Mesenchymal stem cell (in vitro differentiated cells and primary cell): ENCODE measurements around the gene IFIT1.

ENCODE experiments used
- DNase-seq: peaks from one replicate; pipeline ENCODE4 v3.0.0-alpha.2; 2013
- H2AFZ ChIP-seq: one replicate; pipeline ENCODE4 v1.6.1; 2013; ENCODE audit warnings: low read depth, mild to moderate bottlenecking, control low read depth, inconsistent platforms, low read length, moderate library complexity
- H2AK5ac ChIP-seq: 2 replicates; pipeline ENCODE4 v1.6.1; 2013; ENCODE audit warnings: low read length, moderate library complexity, mild to moderate bottlenecking, inconsistent platforms; ENCODE audit not compliant: severe bottlenecking
- H2BK120ac ChIP-seq: one replicate; pipeline ENCODE4 v1.6.1; 2013; ENCODE audit warnings: low read depth, mild to moderate bottlenecking, inconsistent platforms, low read length, moderate library complexity
- H2BK12ac ChIP-seq, 2 experiments: one replicate each; pipeline ENCODE4 v1.6.1; 2013; ENCODE audit warnings: inconsistent platforms in 2 of 2, low read length in 2 of 2, mild to moderate bottlenecking in 2 of 2, moderate library complexity in 2 of 2, control low read depth in 1 of 2
- H2BK15ac ChIP-seq: one replicate; pipeline ENCODE4 v1.6.1; 2013; ENCODE audit warnings: mild to moderate bottlenecking, low read depth, inconsistent platforms; ENCODE audit not compliant: poor library complexity, severe bottlenecking
- H2BK5ac ChIP-seq: 2 replicates; pipeline ENCODE4 v1.6.1; 2013; ENCODE audit warnings: low read depth, mild to moderate bottlenecking, low read length, control low read depth, inconsistent platforms; ENCODE audit not compliant: poor library complexity, severe bottlenecking
- H3K14ac ChIP-seq, 2 experiments: one replicate each; pipeline ENCODE4 v1.6.1; 2013; ENCODE audit warnings: inconsistent platforms in 2 of 2, low read length in 2 of 2, control low read depth in 1 of 2, mild to moderate bottlenecking in 1 of 2, moderate library complexity in 1 of 2
- H3K18ac ChIP-seq, 2 experiments: one replicate each; pipeline ENCODE4 v1.6.1; 2013; ENCODE audit warnings: inconsistent platforms in 2 of 2, low read length in 2 of 2, control low read depth in 1 of 2, low read depth in 1 of 2, mild to moderate bottlenecking in 1 of 2
- H3K23ac ChIP-seq, 2 experiments: one replicate each; pipeline ENCODE4 v1.6.1; 2013; ENCODE audit warnings: inconsistent platforms in 2 of 2, low read length in 2 of 2, mild to moderate bottlenecking in 2 of 2, moderate library complexity in 2 of 2, control low read depth in 1 of 2
- H3K27ac ChIP-seq: 2 replicates; pipeline ENCODE4 v1.5.1; 2013; ENCODE audit warnings: mild to moderate bottlenecking, moderate library complexity, low read length, control low read depth, inconsistent platforms; ENCODE audit not compliant: poor library complexity, severe bottlenecking
- H3K27me3 ChIP-seq, 2 experiments: 2 replicates each; pipeline versions ENCODE4 v1.6.1 to v1.7.0; 2013; ENCODE audit warnings: low read length in 2 of 2, mild to moderate bottlenecking in 2 of 2, moderate library complexity in 2 of 2, control low read depth in 1 of 2, inconsistent platforms in 1 of 2; ENCODE audit not compliant: control insufficient read depth in 1 of 2, insufficient read depth in 1 of 2
- H3K36me3 ChIP-seq, 2 experiments: 2 replicates each; pipeline versions ENCODE4 v1.6.1 to v1.7.0; 2013; ENCODE audit warnings: low read length in 2 of 2, control low read depth in 1 of 2, inconsistent platforms in 1 of 2, low read depth in 1 of 2, mild to moderate bottlenecking in 1 of 2; ENCODE audit not compliant: insufficient read depth in 2 of 2, control insufficient read depth in 1 of 2
- H3K4ac ChIP-seq, 2 experiments: one replicate each; pipeline ENCODE4 v1.6.1; 2013; ENCODE audit warnings: inconsistent platforms in 2 of 2, low read length in 2 of 2, mild to moderate bottlenecking in 2 of 2, moderate library complexity in 2 of 2, control low read depth in 1 of 2, low read depth in 1 of 2
- H3K4me1 ChIP-seq: 2 replicates; pipeline ENCODE4 v1.6.1; 2013; ENCODE audit warnings: low read depth, low read length, control low read depth; ENCODE audit not compliant: control insufficient read depth, insufficient read depth
- H3K4me2 ChIP-seq: 2 replicates; pipeline ENCODE4 v1.6.1; 2013; ENCODE audit warnings: low read length, mild to moderate bottlenecking, inconsistent platforms; ENCODE audit not compliant: poor library complexity, severe bottlenecking
- H3K4me3 ChIP-seq, 2 experiments: 2 replicates each; pipeline versions ENCODE4 v1.5.1 to v1.7.0; 2013; ENCODE audit warnings: low read length in 2 of 2, mild to moderate bottlenecking in 2 of 2, control low read depth in 1 of 2, low read depth in 1 of 2; ENCODE audit not compliant: insufficient read depth in 1 of 2
- H3K79me1 ChIP-seq: replicated peaks from 2 replicates; pipeline ENCODE4 v1.6.1; 2013; ENCODE audit warnings: mild to moderate bottlenecking, control low read depth, low read length, inconsistent platforms; ENCODE audit not compliant: poor library complexity, severe bottlenecking
- H3K9ac ChIP-seq: 2 replicates; pipeline ENCODE4 v1.7.0; 2013; ENCODE audit warnings: mild to moderate bottlenecking, low read length, moderate library complexity
- H3K9me3 ChIP-seq: 2 replicates; pipeline ENCODE4 v1.7.0; 2013; ENCODE audit warnings: mild to moderate bottlenecking, low read length; ENCODE audit not compliant: control insufficient read depth
- H4K8ac ChIP-seq: one replicate; pipeline ENCODE4 v1.6.1; 2013; ENCODE audit warnings: inconsistent platforms, mild to moderate bottlenecking, low read length, moderate library complexity
- H4K91ac ChIP-seq: one replicate; pipeline ENCODE4 v1.6.1; 2013; ENCODE audit warnings: mild to moderate bottlenecking, low read length, inconsistent platforms
- WGBS: methylation state at CpG from one replicate; pipeline ENCODE4 v1.1.7; 2013; ENCODE audit warnings: mixed read lengths; 5-methylcytosine and 5-hydroxymethylcytosine counted together

Gene IFIT1

DNA sequence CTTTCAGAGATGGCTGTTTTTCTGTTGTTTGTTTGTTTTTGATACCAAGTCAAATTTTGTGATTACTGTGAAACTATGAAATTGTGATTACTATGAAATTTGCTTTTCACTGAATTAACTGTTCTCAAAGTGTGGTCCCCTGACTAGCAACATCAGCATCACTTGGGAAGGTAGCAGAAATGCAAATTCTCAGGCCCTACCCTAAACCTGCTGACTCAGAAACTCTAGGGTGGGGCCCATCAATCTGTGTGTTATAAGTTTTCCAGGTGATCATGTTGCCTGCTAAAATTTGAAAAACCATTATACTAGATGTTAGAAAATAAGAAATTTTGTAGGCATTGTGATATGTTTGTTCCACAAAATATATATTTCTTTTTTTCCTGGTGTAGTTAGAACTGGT lies 13.3 kb upstream of the IFIT1 start:
- no peak overlapping the region for H4K91ac ChIP-seq
- no peak overlapping the region for H3K4me2 ChIP-seq
- H3K9ac ChIP-seq = no peak overlapping the region
- H2BK5ac ChIP-seq = no peak overlapping the region
- H3K14ac ChIP-seq = no peak overlapping the region
- no peak overlapping the region for H3K4me3 ChIP-seq
- H3K27me3 ChIP-seq = no peaks in the 10 kb centered on the region
- no peak overlapping the region for H2BK12ac ChIP-seq
- no peaks in the 10 kb centered on the region for H3K79me1 ChIP-seq
- no peak overlapping the region for H2BK120ac ChIP-seq
- no peak overlapping the region for H3K27ac ChIP-seq
- H3K4me1 ChIP-seq = peaks cover 2% of the 10 kb centered on the region
- no peak overlapping the region for H2AFZ ChIP-seq
- no peak for DNase-seq
- no peak overlapping the region for H3K23ac ChIP-seq
- no peak overlapping the region for H3K4ac ChIP-seq
- no peak overlapping the region for H2AK5ac ChIP-seq
- no peak overlapping the region for H4K8ac ChIP-seq
- H3K18ac ChIP-seq = no peak overlapping the region
- H3K9me3 ChIP-seq = no peaks in the 10 kb centered on the region
- no peak overlapping the region for H2BK15ac ChIP-seq
- no peaks in the 10 kb centered on the region for H3K36me3 ChIP-seq

DNA sequence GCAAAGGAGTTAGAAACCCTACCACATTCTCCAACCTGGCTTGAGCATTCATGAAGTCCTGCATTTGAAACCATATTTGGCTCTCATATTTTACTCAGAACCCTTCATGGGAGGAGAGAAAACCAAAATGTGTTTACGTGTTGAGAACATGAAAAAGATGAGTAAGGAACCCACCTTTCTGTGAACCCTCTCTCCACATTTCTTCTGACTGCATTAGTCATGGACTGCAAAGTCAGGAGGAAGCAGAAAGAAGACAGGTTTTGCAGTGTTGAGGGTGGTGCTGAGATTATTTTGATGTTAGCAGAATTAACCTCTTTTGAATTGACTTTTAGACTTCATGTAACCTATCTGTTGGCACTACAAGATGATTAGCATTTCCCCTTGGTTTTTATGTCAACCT lies 9.7 kb upstream of the IFIT1 start:
- H2BK12ac ChIP-seq = no peak overlapping the region
- H2BK5ac ChIP-seq = no peak overlapping the region
- no peak overlapping the region for H4K91ac ChIP-seq
- no peak overlapping the region for H3K9ac ChIP-seq
- no peaks in the 10 kb centered on the region for H3K9me3 ChIP-seq
- WGBS = 67% methylated on average over 1 of the region's 1 CpG
- no peak overlapping the region for H2AFZ ChIP-seq
- no peak overlapping the region for H2AK5ac ChIP-seq
- no peak overlapping the region for H3K27ac ChIP-seq
- H3K4me1 ChIP-seq = no peaks in the 10 kb centered on the region
- no peak overlapping the region for H2BK15ac ChIP-seq
- H2BK120ac ChIP-seq = no peak overlapping the region
- H3K18ac ChIP-seq = no peak overlapping the region
- H3K14ac ChIP-seq = no peak overlapping the region
- no peak overlapping the region for H3K4me3 ChIP-seq
- no peak overlapping the region for H3K4me2 ChIP-seq
- no peak overlapping the region for H3K23ac ChIP-seq
- H3K79me1 ChIP-seq = no peaks in the 10 kb centered on the region
- no peaks in the 10 kb centered on the region for H3K36me3 ChIP-seq
- H3K27me3 ChIP-seq = no peaks in the 10 kb centered on the region
- no peak overlapping the region for H3K4ac ChIP-seq
- no peak overlapping the region for H4K8ac ChIP-seq
- DNase-seq = no peak

DNA sequence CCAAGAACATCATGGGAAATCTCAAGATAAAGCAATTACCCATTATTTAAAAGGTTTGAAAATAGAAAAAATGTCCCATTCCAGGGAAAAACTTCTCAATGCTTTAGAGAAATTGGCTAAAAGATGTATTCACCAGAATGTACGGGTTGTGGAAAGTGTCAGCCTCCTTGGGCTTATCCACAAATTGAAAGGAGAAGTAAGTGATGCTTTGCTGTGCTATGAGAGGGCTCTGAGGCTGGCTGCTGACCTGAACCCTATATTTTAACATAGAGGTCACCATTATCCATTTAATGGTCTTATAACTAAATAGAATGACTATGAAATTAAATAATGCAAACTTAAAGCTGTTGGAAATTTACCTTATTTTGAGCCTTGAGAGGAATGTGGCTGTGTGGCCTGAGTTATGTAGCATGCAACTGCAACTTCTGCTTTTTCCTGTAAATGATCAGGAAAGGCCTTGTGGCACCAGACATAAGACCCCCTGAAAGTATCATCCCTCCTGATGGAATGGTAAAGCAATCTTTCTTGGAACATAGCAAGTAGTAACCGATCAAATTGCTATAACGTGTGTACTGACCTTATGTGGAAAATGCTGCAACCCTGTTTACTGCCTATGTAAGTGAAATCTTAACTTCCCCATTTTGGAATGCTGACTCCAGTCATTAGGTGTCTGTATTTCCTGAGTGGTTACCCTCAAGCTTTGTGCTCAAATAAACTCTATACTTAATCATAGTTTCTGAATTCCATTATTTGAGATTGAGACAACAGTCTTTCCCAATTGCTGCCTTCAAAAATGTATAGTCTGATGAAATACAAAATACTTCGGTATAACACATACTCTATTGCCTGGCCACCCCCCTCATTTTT lies 7.7 kb upstream of the IFIT1 start:
- Histone ChIP-seq H3K4ac (no peak overlapping the region), H3K79me1 (no peaks in the 10 kb centered on the region), H2AFZ (no peak overlapping the region), H2AK5ac (no peak overlapping the region), H3K27ac (no peak overlapping the region), H3K27me3 (no peaks in the 10 kb centered on the region), H3K4me1 (no peaks in the 10 kb centered on the region), H3K4me2 (no peak overlapping the region), H2BK15ac (no peak overlapping the region), H3K36me3 (no peaks in the 10 kb centered on the region), H3K9me3 (no peaks in the 10 kb centered on the region), H3K14ac (no peak overlapping the region), H3K4me3 (no peak overlapping the region), H3K9ac (no peak overlapping the region), H3K23ac (no peak overlapping the region), H2BK5ac (no peak overlapping the region), H4K8ac (no peak overlapping the region), H3K18ac (no peak overlapping the region), H4K91ac (no peak overlapping the region), H2BK12ac (no peak overlapping the region), H2BK120ac (no peak overlapping the region)
- 96% methylated on average over 4 of the region's 4 CpGs for WGBS
- DNase-seq = no peak

DNA sequence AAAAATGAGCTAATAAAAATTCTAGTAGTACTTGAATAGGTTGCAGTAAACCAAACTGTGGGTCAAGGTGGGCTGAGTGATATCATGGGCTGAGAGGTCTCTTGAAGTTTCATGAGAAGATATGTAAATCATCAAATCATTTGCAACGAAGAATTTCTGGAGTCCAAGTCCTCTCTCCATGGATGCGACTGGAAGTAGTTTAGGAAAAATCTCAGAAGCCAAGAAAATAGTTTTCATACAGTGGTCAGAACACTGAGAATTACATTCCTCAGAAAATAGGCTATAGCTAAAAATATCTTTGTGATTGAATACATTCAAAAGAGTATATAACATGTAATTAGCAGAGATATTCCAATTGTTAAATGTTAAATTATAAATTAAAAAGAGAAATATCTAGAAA lies 3.6 kb upstream of the IFIT1 start:
- 57% methylated on average over 1 of the region's 2 CpGs for WGBS
- Histone ChIP-seq H3K18ac (no peak overlapping the region), H3K27ac (no peak overlapping the region), H3K4me3 (no peak overlapping the region), H4K91ac (no peak overlapping the region), H4K8ac (no peak overlapping the region), H2BK12ac (no peak overlapping the region), H3K9me3 (no peaks in the 10 kb centered on the region), H2BK120ac (no peak overlapping the region), H3K14ac (no peak overlapping the region), H3K79me1 (no peaks in the 10 kb centered on the region), H3K4me2 (no peak overlapping the region), H2BK5ac (no peak overlapping the region), H3K23ac (no peak overlapping the region), H3K27me3 (no peaks in the 10 kb centered on the region), H2BK15ac (no peak overlapping the region), H2AK5ac (no peak overlapping the region), H3K36me3 (no peaks in the 10 kb centered on the region), H3K4me1 (peaks cover 4% of the 10 kb centered on the region), H2AFZ (no peak overlapping the region), H3K9ac (no peak overlapping the region), H3K4ac (no peak overlapping the region)
- no peak for DNase-seq
